ENCODE data around the gene OR52I2.

The OR52I2 gene

DNA sequence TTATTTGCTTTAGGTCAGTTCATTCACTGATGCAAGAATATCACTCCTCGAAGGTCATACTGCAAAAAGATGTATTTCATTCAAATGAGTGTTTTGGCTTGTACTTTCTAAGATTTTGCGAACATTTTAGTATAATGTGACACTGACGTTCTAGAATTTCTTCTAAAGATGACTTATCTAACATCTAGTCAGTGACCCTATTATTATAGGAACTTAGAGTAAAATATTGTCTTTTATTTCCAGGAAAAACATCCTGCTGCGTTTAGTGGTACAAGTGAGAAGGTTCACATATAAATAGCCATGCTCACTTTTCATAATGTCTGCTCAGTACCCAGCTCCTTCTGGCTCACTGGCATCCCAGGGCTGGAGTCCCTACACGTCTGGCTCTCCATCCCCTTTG is 36.7 kb upstream of the OR52I2 start, which contains the start of gene OR52M1:
Gene OR52M1, plus strand, starts transcription at position 301 of the 400 bp plus-strand sequence. Its CDS starts 0 bp downstream, at position 301.
- no peak for TF ChIP-seq CREB1 (IDR thresholded peaks at IDR 0.05; ENCODE audit: low read depth)
- no peak for TF ChIP-seq EGR1 (IDR thresholded peaks at IDR 0.05)

DNA sequence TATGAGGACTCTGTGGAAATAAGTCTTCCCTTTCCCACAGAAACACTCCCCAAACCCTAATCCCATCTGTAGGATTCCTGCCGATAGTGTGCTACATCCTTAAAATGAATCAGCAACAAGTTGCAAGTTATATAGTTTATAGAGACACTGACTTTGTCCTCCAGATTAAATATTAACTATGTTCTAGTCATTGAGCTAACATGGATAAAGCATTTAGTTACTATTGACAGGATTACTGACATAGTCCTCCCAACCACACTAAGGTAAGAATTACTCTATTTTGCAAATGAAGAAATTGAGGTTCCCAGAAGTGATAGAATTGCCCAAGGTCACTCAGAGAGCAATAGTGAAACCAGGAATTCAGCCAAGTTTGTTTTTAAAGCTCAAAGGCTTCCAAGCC is 34.7 kb upstream of the OR52I2 start:
- TF ChIP-seq TEAD4 (IDR thresholded peaks at IDR 0.05) (no peak), REST (IDR thresholded peaks at IDR 0.05; ENCODE audit: low read depth) (no peak), CEBPB (IDR thresholded peaks at IDR 0.05) (no peak), NFIC (IDR thresholded peaks at IDR 0.05) (no peak), RAD21 (IDR thresholded peaks at IDR 0.05; ENCODE audit: low read depth) (no peak), ZBTB7A (IDR thresholded peaks at IDR 0.05; ENCODE audit: low read depth) (no peak), TAF1 (IDR thresholded peaks at IDR 0.05; ENCODE audit: low read depth) (no peak), YY1 (IDR thresholded peaks at IDR 0.05; ENCODE audit: low read depth) (no peak), EGR1 (IDR thresholded peaks at IDR 0.05) (no peak), TCF12 (IDR thresholded peaks at IDR 0.05; ENCODE audit: low read depth) (no peak), CREB1 (IDR thresholded peaks at IDR 0.05; ENCODE audit: low read depth) (no peak)

GRCh38 chr11:4547416-4547815 is 34.1 kb upstream of the OR52I2 start:
- TF ChIP-seq TCF12 (IDR thresholded peaks at IDR 0.05; ENCODE audit: low read depth), result no peak
- TF ChIP-seq CEBPB (IDR thresholded peaks at IDR 0.05), result no peak

DNA sequence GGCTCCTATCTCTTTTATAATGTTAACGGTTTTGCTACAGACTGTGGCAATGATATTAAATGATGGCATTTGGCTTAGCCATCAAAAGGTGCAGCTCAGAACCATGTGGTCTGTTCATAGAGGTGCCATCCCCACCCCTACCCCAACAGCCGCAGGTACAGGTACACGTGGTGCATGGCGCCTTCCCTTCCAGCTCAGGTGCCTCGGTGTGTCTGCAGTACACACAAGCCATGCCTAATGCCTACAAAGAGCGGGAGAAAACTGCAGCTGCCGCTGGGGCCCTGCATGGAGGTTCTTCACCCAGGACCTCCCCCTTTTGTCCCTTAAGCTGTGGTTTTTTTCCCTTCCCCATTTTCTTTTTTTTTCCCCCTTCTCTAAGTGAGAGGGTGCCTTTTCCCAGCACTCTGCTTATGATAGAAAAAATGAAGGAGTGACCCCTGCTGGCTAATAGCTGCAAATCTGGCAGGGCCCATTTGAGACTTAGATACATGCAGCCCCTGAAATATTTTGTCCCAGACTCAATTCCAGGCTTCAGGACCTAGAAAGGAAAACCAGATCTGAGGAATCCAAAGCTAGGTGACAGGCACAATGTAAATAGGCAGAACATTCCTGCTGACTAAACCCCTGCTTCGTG is 30.1 kb upstream of the OR52I2 start:
- TF ChIP-seq ZBTB7A (IDR thresholded peaks at IDR 0.05; ENCODE audit: low read depth), result no peak
- TF ChIP-seq CREB1 (IDR thresholded peaks at IDR 0.05; ENCODE audit: low read depth), result no peak
- TF ChIP-seq CEBPB (IDR thresholded peaks at IDR 0.05), result no peak
- no peak for TF ChIP-seq NFIC (IDR thresholded peaks at IDR 0.05)
- TF ChIP-seq, protein P1, sequence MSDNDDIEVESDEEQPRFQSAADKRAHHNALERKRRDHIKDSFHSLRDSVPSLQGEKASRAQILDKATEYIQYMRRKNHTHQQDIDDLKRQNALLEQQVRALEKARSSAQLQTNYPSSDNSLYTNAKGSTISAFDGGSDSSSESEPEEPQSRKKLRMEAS (IDR thresholded peaks at IDR 0.05), result no peak
- TF ChIP-seq REST (IDR thresholded peaks at IDR 0.05; ENCODE audit: low read depth), result no peak
- TF ChIP-seq FOXM1 (IDR thresholded peaks at IDR 0.05; ENCODE audit: borderline replicate concordance, low read depth), result no peak
- TF ChIP-seq EGR1 (IDR thresholded peaks at IDR 0.05), result no peak
- no peak for TF ChIP-seq TEAD4 (IDR thresholded peaks at IDR 0.05)
- no peak for TF ChIP-seq EP300 (IDR thresholded peaks at IDR 0.05; ENCODE audit: borderline replicate concordance)
- TF ChIP-seq RAD21 (IDR thresholded peaks at IDR 0.05; ENCODE audit: low read depth), result no peak; the same call in 1 of the 2 replicates
- TF ChIP-seq, protein P2, sequence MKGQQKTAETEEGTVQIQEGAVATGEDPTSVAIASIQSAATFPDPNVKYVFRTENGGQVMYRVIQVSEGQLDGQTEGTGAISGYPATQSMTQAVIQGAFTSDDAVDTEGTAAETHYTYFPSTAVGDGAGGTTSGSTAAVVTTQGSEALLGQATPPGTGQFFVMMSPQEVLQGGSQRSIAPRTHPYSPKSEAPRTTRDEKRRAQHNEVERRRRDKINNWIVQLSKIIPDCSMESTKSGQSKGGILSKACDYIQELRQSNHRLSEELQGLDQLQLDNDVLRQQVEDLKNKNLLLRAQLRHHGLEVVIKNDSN (IDR thresholded peaks at IDR 0.05), result no peak

GRCh38 chr11:4559527-4560440 is 21.8 kb upstream of the OR52I2 start:
- TF ChIP-seq FOXM1 (IDR thresholded peaks at IDR 0.05; ENCODE audit: borderline replicate concordance, low read depth), result no peak
- no peak for TF ChIP-seq TAF1 (IDR thresholded peaks at IDR 0.05; ENCODE audit: low read depth)
- no peak for TF ChIP-seq EGR1 (IDR thresholded peaks at IDR 0.05)
- TF ChIP-seq TCF12 (IDR thresholded peaks at IDR 0.05; ENCODE audit: low read depth), result no peak
- no peak for TF ChIP-seq CEBPB (IDR thresholded peaks at IDR 0.05)
- no peak for TF ChIP-seq CREB1 (IDR thresholded peaks at IDR 0.05; ENCODE audit: low read depth)
- TF ChIP-seq TEAD4 (IDR thresholded peaks at IDR 0.05), result no peak
- TF ChIP-seq, protein P1 (IDR thresholded peaks at IDR 0.05), result no peak
- no peak for TF ChIP-seq YY1 (IDR thresholded peaks at IDR 0.05; ENCODE audit: low read depth)
- TF ChIP-seq RAD21 (IDR thresholded peaks at IDR 0.05; ENCODE audit: low read depth), result no peak
- no peak for TF ChIP-seq EP300 (IDR thresholded peaks at IDR 0.05; ENCODE audit: borderline replicate concordance)
- TF ChIP-seq NFIC (IDR thresholded peaks at IDR 0.05), result no peak
- no peak for TF ChIP-seq ZBTB7A (IDR thresholded peaks at IDR 0.05; ENCODE audit: low read depth)
- TF ChIP-seq REST (IDR thresholded peaks at IDR 0.05; ENCODE audit: low read depth), result no peak
- TF ChIP-seq, protein P2 (IDR thresholded peaks at IDR 0.05), result no peak
